Raji (cell line): Measurements from ENCODE around the gene GNPTG.

Experiments used
- POLR2A ChIP-seq: IDR thresholded peaks from 2 replicates; pipeline ENCODE4 v1.6.1; 2011; ENCODE audit warnings: low read depth, low read length, control low read depth; ENCODE audit not compliant: insufficient read depth

GNPTG gene

DNA sequence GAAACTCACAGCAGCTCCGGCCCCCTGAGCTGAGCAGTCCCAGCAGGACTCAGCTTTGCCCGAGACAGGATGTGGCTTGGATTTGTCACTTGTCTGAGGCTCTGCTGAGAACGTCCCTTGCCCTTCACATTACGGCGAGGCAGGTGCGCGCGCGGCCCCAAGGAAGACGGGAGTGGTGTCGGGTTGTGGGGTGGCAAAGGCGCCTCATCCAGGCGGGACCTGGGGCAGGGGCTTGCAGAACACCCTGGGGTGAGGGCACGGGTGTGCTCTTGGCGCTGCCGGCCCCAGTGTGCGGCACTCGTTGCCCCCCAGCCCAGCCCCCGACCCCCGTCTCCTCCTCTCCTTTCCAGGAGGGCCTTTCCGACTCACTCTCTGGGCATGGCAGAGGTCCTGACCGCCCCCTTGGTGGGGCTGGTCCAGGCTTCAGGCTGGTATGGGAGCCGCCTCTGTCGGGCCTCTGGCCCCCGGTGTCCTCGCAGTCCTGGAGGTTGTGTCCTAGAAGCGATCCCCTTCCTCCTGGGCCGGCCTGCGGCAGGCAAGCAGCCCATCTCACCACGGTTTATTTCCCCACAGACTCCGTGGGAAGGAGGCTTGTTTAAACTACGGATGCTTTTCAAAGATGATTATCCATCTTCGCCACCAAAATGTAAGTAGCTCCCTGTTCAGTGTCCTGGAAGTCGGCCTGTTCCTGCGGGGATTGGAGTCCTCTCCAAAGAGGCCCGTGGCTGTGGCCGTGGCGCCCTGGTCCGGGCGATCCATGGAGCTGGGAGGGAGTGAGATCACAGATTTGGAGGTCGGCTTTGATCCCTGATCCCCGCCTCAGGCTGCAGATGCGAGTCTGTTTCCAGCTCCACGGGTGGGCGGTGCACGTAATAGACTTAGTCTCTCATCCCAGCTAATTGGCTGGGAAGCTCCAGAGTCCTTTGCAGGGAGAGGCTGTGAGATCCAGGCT lies 36.4 kb upstream of the GNPTG start:
- TF ChIP-seq POLR2A = no peak

DNA sequence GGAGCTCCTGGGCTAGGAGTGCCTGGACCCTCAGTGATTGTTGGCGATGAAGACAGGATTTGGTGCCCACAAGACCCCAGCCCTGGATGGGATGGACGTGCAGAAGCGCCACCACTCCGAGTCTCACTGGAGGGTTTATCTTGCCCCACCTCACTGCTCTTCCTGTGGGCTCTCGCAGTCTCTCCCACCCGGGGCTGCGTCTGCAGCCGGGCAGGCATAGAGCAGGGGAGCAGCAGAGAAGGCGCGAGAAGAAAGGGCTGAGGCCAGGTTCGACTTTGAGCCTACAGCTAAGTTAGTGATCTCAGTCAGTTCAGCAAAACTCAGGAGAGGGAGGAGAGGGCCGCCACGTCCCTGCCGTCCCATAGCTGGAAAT lies 35.7 kb upstream of the GNPTG start:
- TF ChIP-seq POLR2A = no peak

DNA sequence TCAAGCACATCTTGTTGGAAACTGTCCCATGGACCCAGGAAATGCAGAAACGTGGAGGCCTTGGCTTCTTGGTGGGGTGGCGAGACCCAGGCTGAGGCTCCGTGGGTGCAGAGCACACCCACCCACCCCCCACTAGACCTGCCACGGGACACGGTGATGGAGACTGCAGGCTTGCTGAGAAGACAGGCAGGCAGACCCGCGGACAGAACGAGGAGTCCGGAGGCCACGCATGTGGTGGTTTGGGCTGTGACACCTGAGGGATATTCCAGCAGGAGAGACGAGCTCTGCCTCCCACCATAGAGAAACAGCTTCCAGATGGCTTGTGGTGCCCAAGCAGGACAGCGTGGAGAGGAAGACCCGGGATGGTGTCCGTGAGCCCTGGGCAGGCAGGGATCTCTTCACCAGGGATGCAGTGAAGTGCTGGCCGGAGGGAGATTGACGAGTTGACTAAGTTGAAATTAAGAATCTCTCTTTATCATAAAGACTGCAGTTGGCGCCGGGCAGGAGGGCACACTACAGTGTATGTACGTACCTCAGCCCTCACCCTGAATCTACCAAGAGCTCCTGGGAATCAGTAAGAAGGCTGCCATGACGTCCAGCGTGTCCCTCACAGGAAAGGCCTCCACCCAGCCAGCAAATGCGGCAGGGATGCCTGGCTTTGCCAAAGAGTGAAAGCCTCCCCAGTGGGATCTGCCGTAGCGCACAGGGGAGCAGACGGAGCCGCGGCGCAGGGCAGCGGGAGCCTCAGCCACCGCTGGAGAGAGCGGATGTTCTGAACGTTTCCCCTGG lies 34.1 kb upstream of the GNPTG start:
- TF ChIP-seq POLR2A = no peak

DNA sequence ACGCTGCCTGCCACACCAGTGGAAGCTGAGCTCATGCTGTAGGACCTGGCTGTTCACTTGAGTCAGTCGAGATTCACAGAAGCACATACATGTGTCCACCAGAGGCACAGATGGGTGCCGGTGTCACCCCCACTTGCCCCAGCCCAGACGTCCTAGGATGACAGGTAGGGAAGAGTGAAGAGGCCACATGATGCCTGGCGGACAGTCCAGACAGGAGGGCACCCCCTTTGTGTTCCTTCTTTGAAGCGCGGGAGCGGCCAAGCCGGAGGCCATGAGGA lies 33.5 kb upstream of the GNPTG start:
- TF ChIP-seq POLR2A = no peak

DNA sequence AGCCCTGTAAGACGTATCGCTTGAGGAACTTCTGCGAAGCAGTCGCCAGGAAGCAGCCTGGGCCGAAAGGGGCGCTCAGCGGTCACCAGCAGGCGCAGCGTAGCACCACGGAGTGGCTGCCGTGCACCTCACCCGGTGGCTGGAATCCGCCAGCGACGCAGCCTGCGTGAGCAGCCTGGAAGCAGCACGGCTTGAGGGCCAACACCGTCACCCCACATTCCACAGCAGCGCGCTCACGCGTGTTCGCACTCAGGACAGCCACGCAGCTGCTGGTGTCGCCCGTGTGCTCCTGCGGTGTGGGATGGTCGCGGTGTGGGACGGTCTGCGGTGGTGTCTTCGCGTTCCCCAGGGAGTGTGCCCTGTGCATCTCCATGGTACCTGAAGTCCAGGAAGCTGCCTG lies 32.7 kb upstream of the GNPTG start:
- no peak for TF ChIP-seq POLR2A

DNA sequence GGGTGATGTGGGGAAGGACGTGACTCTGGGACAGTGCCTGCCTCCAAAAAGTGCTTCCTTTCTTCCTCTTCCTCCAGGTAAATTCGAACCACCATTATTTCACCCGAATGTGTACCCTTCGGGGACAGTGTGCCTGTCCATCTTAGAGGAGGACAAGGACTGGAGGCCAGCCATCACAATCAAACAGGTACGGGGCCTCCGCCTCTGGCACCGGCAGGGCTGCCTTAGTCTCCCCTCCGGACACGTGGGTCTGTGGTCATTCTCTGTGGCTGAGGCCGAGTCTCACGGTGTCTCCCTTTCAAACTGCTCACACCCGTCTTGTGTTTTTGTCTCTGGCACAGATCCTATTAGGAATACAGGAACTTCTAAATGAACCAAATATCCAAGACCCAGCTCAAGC lies 31.6 kb upstream of the GNPTG start:
- no peak for TF ChIP-seq POLR2A

DNA sequence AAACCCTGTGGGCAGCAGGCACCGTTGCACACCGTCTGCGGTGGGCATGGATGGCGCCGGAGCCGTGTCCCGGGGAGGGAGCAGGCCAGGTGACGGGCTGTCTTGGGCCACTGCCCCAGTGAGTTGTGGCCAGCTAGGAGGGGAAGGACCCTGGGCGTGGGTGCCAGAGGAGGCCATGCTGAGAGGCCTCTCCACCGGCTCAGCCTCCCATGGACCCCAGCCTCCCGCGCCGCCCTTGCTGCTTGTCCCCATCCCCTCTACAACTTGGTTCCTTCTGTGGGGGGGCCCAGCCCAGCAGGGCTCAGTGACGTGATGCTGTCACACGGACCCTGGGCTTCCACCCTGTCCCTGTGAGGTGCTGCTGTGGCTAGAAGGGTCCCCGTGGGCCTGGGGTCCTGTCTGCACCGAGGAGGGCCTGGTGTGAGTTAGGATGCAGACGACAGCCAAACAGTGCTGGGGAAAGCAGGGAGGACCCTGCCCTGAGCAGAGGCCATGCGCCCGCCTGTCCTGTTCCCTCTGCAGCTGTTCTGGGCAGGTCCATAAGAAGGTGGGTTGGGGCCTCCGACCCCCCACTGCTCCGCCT lies 31.0 kb upstream of the GNPTG start:
- TF ChIP-seq POLR2A = no peak

DNA sequence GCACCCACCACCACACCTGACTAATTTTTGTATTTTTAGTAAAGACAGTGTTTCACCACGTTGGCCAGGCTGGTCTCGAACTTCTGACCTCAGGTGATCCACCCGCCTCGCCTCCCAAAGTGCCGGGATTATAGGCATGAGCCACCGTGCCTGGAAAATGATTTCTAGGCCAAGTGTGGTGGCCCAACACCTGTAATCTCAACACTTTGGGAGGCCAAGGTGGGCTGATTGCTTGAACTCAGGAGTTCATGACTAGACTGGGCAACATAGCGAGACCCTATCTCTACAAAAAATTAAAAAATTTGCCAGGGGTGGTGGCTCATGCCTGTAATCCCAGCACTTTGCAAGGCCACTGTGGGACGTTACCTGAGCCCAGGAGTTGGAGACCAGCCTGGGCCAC lies 29.3 kb upstream of the GNPTG start:
- TF ChIP-seq POLR2A = no peak

DNA sequence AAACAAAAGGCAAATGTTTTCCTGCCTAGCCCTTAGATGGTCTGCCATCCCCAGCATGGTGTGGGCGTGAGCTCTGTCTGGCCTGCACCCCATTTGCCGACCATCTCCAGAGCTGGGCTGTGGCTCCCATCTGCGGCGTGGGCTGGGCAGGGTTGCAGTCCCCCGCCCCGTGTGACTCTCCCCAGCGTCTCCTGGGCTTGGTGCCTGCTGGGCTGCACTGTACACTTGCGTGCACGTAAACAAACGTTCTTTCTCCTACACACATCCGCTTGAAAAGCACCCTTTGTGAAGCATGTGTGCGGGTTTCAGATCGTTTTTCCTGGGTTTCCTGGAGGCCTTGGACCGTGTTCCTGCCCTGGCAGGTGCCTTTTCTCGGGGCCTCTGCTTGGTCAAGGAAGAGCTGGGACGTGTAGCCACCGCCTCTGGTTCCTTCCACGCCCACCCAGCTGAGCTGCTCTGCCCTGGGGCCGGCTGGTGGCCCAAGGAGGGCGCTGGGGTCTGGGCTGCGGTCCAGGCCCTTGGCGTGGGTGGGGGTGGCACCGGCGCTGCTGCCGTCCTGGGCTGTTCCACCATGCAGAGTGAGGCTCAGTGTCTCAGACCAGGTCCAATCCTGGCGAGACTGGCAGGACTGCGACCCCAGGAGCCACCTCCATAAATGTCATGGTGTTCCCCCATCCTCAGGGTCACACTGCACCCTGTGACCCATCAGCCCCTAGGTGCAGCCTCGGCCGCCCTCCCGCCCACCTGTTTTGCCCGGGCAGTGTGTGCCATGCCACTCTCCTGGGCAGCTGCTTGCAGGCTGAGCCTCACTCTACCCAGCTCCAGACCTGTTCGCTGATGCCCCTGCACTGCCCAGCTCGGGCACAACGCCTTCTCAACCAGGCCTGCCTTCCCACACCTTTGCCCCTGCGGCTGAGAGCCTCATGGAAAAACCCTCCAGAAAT lies 28.2 kb upstream of the GNPTG start:
- no peak for TF ChIP-seq POLR2A

DNA sequence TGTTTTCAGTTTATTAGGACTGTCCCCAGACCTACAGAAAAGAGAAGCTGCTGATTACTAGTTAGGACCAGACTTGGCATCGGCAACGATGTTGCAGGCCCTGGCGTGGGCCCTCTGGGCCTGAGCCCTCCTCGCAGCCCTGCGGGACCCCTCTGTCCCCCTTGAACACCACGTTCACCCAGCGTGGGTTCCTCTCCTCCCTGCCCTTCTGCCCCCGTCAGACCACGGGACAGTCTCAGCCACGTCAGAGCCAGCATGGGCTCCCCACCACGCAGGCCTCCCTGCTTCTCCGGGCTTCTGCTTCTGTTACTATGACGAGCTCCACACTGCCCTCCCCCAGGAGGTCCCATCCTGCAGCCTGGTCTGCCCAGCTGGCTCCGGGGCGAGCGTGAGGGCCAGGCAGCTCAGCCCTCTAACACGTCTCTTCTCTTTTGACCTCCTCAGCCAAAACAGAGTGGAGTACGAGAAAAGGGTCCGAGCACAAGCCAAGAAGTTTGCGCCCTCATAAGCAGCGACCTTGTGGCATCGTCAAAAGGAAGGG lies 27.4 kb upstream of the GNPTG start:
- no peak for TF ChIP-seq POLR2A

DNA sequence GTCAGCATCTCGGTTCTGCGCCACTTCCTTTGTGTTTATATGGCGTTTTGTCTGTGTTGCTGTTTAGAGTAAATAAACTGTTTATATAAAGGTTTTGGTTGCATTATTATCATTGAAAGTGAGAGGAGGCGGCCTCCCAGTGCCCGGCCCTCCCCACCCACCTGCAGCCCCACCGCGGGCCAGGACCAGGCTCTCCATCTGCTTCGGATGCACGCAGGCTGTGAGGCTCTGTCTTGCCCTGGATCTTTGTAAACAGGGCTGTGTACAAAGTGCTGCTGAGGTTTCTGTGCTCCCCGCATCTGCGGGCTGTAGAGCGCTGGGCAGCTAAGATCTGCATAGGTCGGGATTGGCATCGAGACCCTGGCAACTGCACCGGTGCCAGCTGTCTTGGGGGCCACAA lies 26.5 kb upstream of the GNPTG start:
- TF ChIP-seq POLR2A = no peak

DNA sequence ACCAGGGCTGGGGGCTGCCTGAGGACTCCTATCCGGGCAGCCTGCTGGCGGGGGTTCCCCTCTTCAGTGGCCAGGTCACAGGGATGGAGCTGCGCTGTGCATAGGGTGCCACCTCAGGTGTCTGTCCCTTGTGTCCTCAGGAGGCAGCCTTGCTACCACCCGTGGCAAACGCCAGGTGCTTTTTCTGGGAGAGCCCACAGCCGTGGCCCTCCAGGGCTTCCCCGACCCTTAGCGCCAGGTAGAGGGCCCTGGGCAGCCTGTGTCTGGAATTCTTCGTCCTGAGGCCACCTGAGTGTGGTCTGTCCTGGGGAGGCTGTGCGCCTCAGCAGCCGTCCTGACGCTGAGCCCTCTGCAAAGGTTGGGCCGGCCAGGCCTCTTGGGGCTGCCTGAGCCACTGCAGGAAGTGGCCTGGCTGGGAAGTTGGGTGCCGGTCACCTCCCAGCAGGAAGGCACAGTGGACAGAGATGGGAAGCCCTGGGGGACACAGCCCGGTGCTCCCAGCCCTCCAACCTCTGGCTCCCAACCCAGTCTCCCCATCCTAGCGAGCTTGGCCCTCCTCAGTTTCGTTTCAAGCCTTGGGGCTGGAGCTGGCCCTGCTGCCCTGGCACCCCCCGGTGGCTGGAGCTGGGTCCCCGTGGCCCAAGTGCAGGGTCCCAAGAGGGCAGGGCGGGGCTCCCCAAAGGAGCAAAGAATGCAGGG lies 25.9 kb upstream of the GNPTG start:
- TF ChIP-seq POLR2A = no peak

DNA sequence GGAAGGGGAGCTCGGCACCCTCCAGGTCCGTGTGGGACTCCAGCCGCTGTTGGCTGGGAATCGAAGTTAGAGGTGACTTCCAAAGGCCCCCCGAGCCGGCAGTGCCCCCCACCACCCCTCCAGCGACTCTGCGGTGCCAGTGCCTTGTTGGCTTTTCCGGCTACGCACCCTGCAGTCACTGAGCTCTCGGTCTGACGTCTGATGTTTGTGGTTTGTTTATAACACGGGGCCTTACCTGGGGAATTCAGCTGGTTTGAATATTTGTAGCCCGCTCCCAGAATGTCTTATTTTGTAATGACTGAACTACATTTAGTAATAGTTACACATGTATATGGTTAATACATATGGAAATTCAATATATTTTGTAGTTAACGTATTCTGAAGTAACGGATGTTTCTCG lies 25.3 kb upstream of the GNPTG start:
- TF ChIP-seq POLR2A = no peak

DNA sequence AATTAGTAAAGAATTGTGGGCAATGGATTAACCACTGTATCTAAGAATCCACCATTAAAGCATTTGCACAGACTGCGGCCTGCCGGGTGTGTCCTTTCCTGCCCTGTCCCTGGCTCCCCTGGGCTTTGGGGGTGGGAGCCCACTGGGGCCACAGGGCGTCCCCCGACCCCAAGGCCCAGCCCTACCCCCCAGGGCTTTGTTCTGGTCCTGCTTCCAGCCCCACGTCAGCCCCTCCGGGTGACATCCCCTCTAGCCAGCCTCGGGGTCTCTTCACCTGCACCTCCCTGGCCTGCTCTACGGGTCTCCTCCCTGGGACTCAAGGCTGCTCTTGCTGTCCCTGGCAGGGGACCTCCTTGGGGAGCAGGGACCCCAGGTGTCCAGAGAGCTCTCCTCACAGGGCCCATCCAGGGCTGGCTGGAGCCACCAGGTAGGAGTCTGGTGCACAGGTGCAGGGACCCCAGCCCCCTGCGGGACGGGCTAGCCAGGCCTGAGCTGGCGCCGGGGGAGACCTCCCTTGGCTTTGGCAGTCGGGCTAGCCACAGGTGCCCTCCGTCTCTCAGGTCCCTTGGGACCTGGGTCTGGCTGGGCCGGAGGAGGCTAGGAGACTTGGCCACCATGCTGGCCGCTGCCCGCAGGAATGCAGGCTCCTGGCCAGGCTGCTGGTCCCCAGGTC lies 24.6 kb upstream of the GNPTG start:
- no peak for TF ChIP-seq POLR2A
